Activated CD4-positive, alpha-beta T cell treated with anti-CD3 and anti-CD28 coated beads for 24 hours (primary cell): ENCODE results near the gene HCRT.
"Not testable (repeated sequence)": the region's sequence is repeated elsewhere in the genome, so short reads cannot be mapped to it uniquely, and the experiment has no call there.

Experiments used
- DNase-seq, 2 donors: peaks; one replicate each; pipeline ENCODE4 v3.0.0-alpha.2; 2020; ENCODE audit warnings: low read depth in 2 of 2

Gene HCRT

DNA sequence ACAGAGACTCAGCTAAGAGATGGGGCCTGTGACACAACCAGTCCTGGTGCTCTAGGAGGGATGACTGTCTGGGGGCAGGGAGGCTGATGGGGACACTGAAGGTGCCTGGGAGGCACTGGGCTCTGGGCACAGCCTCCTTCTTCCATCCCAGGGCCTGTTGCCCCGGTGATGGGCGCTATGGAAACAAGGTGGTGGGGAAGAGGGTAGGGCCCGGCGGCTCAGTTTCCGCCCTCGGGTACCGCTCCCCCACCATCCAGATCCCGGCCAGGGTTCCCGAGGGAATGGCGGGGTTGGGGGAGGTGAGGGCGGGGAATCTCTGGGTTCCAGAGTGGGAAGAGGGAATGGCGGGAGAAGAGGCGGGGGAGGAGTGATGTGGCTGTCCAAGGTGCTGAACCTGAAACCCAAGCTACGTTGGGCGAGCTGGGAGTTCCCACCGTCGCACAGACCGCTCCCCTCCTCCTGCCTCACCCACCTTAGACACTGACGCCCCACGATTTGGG is 5.3 kb downstream of the HCRT start:
- no peak for DNase-seq

- no peak for DNase-seq
These were observed 5.9 kb downstream of the HCRT start for GRCh38 chr17:42179335-42179734.

DNA sequence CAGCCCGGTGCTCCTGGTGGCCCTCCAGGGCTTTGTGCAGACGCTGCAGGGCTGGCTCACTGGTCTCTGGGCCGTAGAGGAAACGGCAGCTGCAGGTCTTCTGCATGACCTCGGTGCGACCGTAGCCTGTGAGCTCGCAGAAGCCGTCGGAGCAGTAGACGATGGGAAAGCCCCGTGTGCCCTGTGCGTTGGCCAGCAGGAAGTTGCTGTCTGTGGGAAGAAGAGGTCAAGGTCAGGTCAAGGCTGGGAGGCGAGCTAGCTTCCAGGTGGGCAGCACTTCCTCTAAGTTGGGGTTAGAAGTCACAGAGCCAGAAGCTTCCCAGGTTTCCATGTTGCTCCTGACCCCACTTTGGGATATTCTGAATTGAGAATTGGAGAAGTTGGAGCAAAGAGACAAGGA is 6.4 kb downstream of the HCRT start:
- no peak for DNase-seq

DNA sequence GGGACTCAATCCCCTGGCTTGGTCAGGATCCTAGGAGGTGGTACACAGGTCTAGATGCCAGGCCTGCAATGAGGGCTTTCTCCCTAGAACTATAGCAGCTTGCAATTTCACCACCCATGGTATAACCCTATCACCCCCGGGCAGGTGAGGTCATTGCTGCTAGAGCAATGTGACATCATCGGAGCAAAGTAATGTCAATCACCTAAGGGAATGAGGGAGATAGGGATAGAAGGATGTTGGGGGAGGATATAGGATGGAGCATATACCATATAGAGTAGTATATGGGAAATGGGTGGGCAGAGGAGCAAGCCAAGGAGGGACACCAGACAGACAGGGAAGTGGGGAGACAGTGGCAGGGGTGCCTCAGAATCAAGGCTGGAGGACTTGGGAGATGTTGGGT is 7.6 kb downstream of the HCRT start:
- no peak for DNase-seq

DNA sequence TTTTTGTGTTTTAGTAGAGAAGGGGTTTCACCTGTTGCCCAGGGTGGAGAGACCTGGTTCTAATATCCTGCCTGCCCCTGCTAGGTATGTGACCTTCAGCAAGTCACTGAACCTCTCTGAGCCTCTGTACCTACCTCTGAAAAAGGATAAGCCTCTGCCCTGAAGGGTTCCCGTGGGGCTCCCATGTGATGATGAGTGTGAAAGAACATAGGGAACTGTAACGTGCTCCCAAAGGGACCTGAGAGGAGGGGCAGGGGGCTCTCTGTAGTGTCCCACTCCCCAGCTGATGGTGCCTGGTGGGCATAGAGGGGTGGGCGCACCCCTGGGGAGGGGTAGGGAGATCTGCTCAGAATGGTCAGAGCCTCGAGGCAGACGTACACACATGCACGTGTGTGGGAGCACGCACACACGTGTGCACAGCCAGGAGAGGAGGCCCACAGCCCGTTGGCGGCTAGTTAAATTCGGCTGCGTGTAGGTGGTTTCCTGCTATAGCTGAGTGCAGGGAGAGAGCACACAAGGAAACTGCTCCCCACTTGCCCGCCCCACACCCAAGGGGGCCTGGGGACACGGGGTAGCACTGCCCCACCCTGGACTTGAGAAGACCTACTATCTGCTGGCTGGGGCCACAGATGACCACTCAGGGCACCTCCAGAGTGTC is 11.0 kb downstream of the HCRT start:
- no peak for DNase-seq

GRCh38 chr17:42171831-42172230 is 13.4 kb downstream of the HCRT start:
- DNase-seq = no peak

DNA sequence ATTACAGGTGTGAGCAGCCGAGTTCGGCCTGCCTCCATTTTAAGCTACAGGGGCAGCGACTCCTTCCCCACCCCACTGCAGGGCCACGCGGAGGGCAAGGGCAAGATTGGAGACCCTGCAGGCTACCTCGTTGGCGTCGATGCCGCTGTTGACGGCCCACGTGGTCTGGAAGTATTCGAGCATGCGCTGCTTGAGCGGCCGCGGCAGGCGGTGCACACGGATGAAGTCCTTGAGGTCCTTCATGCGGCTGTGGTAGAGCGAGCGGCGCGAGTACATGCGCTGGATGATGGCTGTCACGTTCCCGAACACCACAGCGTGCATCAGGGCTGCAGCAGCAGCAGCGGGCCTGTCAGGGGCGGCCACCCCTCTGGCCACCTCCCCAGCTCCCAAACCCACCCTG is 15.9 kb downstream of the HCRT start:
- DNase-seq = no peak

DNA sequence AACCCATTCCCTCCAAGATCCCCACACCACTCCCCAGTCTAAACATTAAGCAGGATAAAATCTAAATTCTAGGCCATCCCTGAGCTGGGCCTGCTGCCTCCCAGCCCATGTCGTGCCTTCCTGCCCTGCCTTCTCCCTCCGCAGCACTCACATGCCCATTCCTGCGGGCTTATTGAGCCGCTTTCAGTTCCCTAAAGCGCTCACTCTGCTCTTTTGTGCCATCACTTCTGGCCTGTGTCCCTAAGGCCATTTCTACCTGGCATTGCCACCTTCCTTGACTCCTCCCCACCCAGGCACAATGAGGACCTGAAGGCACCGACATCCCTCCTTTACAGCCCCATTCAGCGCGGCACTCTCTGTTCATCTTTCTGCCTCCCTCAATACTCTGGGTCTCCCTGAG is 17.4 kb downstream of the HCRT start:
- no peak for DNase-seq

DNA sequence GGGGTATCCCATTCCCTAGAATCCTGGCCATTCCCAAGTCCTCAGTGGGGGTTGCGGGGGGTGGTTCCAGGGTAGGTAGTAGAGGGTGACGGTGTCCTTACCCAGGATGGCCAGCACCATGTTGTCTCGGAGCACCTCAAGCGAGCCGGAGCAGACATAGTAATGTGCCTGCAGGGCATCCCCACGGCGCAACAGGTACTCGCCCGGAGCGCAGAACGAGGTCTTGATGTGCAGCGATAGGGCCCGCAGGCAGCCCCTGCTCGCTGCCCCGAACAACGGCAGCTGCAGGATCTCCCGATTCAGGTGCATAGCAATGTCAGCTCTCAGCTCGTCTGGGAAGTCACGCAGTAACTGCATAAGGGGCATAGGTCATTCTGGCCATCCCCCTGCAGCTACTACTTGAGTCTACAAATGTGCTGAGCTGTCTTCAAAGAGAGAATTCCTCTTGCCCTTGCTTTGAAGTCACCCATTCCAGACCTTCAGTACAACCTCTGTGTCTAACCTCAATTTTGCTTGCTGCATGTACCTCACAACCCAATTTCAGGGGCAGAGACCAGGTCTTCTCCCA is 19.0 kb downstream of the HCRT start:
- no peak for DNase-seq

- DNase-seq = no peak
These were observed 19.5 kb downstream of the HCRT start for GRCh38 chr17:42165751-42166150.

DNA sequence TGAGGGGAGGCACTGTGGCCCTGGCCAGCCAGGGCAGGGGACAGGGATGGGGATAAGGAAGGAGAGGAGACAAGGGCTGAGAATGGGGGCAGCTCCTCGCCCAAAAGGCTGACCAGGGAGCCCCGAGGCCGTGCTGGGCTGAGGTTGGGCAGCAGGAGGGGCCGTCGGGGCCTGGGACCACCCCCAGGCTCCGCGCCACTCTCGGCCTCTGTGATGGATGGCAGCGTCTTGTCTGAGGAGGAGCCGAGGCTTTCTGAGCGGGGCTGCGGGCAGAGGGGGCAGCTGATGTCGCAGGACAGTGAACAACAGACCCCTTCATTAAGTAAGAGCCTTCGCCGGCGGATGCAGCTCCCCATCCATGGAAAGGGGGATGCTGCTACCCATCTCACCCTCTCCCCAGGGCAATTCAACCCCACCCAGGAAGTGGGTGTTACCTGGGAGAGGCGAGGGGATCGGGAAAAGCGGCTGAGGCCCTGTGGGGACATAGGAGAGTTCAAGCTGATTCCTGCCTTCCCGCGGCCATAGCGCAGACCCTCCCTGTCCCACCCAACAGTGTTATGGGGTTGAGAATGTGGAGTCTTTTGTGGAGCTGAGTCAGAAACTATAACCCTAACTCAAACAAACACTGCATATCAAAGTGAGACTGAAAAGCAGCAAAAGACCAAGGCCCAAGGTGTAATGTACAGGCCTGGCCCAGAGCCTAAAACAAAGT is 21.4 kb downstream of the HCRT start:
- DNase-seq = no peak

GRCh38 chr17:42163113-42163512 is 22.1 kb downstream of the HCRT start:
- DNase-seq = peak in 1 of 2 donors; percentile 51

GRCh38 chr17:42160531-42160910 is 24.7 kb downstream of the HCRT start:
- DNase-seq = no peak

DNA sequence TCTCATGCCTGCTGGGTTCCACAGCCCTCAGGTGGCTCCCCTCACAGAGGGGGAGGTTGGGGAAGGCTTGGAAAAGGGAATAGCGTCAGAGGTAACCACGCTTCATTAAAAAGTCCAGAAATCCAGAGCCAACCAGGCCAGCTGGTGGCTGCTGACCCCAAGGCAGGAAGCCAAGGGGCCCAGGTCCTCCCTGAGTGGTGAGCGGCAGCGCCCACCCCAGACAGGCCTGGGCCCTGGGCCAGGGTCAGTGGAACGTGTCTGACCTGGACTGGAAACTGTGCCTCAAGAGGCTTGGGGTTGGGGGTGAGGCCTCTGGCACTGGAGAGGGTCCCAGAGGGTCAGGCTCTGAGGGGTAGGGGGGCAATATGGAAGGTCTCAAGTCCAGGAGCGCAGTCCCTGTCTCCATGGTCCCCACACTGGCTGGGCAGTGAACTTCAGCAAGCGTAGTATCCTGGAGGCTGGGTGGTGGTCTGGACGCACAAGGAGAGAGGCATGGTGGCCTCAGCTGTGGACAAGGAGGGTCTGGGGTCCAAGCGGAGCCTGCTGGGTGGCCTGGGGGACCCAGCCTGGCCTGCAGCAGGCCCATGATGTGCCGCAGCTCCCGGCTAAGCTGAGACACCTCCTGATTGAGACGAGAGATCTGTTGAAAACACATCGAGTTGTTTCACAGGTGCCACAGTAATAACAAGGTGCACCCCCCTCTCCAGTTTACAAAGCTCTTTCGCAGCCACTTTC is 25.3 kb downstream of the HCRT start:
- no peak for DNase-seq

- no peak for DNase-seq
These were observed 29.6 kb downstream of the HCRT start for GRCh38 chr17:42155614-42156045.

- DNase-seq = no peak
These were observed 31.1 kb downstream of the HCRT start for GRCh38 chr17:42153919-42154742.

- DNase-seq = no peak
These were observed 38.2 kb downstream of the HCRT start for GRCh38 chr17:42146911-42147607.

- not testable (repeated sequence) for DNase-seq
These were observed 42.1 kb downstream of the HCRT start for GRCh38 chr17:42143138-42143537.

GRCh38 chr17:42142371-42142896 is 42.8 kb downstream of the HCRT start:
- no peak for DNase-seq

DNA sequence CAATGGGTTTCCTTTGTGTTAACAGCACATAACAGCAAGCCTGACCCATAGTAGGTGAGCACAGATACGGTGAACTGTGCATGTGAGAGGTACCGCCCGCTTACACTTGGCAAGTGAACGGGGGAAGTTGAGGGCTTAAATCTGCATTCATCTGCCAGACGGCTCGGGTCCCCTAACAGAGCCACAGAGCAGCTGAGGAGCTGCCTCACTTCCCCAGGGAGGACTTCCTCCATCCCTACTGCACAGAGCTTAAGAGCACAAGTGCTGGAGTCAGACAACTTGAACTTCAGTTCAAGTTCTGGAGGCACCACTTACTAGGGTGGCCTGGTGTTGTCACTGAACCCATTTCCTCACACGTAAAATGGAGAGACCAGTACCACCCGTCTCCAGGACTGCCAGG is 43.9 kb downstream of the HCRT start:
- no peak for DNase-seq

GRCh38 chr17:42140690-42141089 is 44.6 kb downstream of the HCRT start:
- DNase-seq = not testable (repeated sequence)
